RWPE1 (cell line): ENCODE data around the gene HNRNPK.

ENCODE experiments used
- CTCF ChIA-PET: fragments of 350-600 bp; sonication (Branson Sonifier 250); formaldehyde crosslinking; extraction: SDS; loops from one replicate; lab custom pipeline; 2021; lab: Yijun Ruan, JAX
- POLR2A ChIA-PET: fragments of 400-600 bp; formaldehyde crosslinking; extraction: SDS; loops from one replicate; lab custom pipeline; 2020; ENCODE audit warnings: antibody characterized with exemption; ENCODE audit not compliant: low non-redundant PET; lab: Yijun Ruan, JAX
- DNase-seq: peaks from one replicate; pipeline ENCODE4 v3.0.0; 2012; ENCODE audit warnings: low spot score
- H3K27ac ChIP-seq: fragments of 450-650 bp; 2 replicates; pipeline ENCODE4 v1.5.1; 2017
- TF ChIP-seq, protein P1 (sequence below): fragments of 450-650 bp; conservative IDR thresholded peaks from 2 replicates; pipeline ENCODE4 v1.5.1; 2017; ENCODE audit warnings: low read depth, mild to moderate bottlenecking

HNRNPK gene

DNA sequence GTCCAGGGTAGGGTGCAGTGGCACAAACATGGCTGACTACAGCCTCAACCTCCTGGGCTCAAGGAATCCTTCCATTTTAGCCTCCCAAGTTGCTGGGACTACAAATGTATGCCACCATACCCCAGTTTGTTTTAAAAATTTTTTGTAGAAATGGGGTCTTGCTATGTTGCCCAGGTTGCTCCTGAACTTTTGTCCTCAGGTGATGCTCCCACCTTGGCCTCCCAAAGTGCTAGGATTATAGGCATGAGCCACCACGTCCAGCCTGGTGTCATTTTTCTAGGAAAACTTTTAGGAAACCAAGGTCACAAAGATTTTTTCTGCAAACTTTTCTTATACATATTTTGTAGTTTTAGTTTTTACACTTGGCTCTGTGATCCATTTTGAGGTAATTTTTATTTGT, 11.3 kb upstream of the HNRNPK start:
- DNase-seq: no peak
- no peak overlapping the region for H3K27ac ChIP-seq
- ChIA-PET CTCF (no interaction called here), POLR2A (no interaction called here)
- TF ChIP-seq, protein P1, sequence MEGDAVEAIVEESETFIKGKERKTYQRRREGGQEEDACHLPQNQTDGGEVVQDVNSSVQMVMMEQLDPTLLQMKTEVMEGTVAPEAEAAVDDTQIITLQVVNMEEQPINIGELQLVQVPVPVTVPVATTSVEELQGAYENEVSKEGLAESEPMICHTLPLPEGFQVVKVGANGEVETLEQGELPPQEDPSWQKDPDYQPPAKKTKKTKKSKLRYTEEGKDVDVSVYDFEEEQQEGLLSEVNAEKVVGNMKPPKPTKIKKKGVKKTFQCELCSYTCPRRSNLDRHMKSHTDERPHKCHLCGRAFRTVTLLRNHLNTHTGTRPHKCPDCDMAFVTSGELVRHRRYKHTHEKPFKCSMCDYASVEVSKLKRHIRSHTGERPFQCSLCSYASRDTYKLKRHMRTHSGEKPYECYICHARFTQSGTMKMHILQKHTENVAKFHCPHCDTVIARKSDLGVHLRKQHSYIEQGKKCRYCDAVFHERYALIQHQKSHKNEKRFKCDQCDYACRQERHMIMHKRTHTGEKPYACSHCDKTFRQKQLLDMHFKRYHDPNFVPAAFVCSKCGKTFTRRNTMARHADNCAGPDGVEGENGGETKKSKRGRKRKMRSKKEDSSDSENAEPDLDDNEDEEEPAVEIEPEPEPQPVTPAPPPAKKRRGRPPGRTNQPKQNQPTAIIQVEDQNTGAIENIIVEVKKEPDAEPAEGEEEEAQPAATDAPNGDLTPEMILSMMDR: no peak

DNA sequence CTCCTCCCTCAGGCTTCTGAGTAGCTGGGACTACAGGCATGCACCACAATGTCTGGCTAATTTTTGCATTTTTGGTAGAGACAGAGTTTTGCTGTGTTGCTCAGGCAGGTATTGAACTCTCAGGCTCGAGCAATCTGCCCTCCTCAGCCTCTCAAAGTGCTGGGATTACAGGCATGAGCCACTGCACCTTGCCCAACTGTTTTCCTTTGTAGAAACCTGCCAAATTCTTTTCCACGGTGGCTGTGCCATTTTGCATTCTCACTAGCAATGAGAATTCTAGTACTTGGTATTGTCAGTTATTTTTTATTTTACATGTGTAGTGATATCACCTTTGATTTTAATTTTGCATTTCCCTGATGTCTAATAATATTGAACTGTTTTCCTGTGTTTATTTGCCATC, 8.4 kb upstream of the HNRNPK start:
- TF ChIP-seq, protein P1: no peak
- no peak for DNase-seq
- ChIA-PET CTCF (no interaction called here), POLR2A (interaction anchor here (0.7 kb wide), 1 partner anchor 32 kb away, joined by 3 read pairs; no protein-coding TSS in a partner anchor)
- H3K27ac ChIP-seq: 0 out of 2 replicates have a peak overlapping the region, but pooled peaks have one; percentile 30

DNA sequence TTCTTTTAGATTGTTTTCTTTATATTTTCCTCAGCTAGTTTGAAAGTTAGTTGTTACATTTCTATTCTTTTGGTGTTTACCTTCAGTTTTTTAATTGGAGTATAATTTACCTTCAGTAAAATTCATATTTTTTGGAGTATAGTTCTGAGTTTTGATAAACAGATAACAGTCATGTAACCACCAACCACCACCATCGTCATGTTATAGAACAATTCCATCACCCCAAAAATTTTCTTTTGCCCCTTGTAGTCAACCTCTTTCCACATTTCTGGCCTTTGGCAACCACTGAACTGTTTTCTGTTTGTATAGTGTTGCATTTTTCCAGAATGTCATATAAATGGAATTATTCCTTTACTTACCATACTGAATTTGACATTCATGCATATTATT, 7.4 kb upstream of the HNRNPK start:
- DNase-seq: no peak
- ChIA-PET CTCF (no interaction called here), POLR2A (interaction anchor here (0.5 to 0.6 kb wide), 2 partner anchors 44 to 192 kb away, joined by 3 to 4 read pairs; no protein-coding TSS in a partner anchor)
- TF ChIP-seq, protein P1: no peak
- peak overlapping the region; percentile 82 for H3K27ac ChIP-seq

DNA sequence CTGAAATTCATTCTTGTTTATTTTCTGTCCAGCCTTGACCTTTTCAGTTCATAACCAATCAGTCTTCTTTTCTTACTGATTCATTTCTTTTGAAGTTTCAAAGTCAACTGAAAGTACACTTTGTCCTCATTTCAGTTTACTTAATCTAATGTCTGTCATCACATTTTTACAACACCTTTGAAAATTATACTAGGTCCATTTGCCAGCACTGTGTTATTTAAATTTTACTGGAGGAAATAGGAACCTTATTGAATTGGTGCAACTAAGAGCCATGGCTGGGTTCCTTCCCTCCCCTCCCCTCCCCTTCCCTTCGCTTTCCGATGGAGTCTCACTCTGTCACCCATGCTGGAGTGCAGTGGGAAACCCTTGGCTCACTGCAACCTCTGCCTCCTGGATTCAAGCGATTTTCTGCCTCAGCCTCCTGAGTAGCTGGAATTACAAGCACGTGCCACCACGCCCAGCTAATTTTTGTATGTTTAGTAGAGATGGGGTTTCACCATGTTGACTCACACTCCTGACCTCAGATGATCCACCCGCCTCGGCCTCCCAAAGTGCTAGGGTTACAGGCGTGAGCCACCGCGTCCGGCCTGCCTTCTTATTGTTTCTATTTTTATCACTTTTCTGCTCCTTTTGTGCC, 6.9 kb upstream of the HNRNPK start:
- TF ChIP-seq, protein P1: no peak
- CTCF ChIA-PET: no interaction called here
- no peak for DNase-seq
- peak overlapping the region; percentile 82 for H3K27ac ChIP-seq
- POLR2A ChIA-PET: interaction anchor here (0.5 to 0.6 kb wide), 2 partner anchors 43 to 192 kb away, joined by 3 to 4 read pairs; no protein-coding TSS in a partner anchor

DNA sequence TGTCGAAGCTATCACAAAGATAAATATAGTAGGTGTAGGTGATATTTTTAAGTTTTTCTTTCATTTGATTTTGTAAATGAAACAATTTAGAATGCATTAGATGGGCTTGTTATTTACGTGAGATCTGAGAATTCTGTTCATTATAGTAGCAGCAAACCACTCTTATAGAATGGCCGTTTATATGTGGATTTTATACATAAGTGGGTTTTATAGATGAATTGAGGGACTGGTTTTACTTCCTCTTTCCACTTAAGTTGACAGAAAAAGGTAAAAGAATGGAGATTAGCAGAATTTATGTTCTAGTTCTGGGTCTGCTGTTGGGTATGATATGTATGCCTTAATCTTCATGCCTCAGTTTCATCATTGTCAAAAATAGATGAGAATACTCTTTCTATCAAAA, 6.2 kb upstream of the HNRNPK start:
- CTCF ChIA-PET: interaction anchor here (0.6 kb wide), 1 partner anchor 13 kb away, joined by 4 read pairs; no protein-coding TSS in a partner anchor
- H3K27ac ChIP-seq: no peak overlapping the region

DNA sequence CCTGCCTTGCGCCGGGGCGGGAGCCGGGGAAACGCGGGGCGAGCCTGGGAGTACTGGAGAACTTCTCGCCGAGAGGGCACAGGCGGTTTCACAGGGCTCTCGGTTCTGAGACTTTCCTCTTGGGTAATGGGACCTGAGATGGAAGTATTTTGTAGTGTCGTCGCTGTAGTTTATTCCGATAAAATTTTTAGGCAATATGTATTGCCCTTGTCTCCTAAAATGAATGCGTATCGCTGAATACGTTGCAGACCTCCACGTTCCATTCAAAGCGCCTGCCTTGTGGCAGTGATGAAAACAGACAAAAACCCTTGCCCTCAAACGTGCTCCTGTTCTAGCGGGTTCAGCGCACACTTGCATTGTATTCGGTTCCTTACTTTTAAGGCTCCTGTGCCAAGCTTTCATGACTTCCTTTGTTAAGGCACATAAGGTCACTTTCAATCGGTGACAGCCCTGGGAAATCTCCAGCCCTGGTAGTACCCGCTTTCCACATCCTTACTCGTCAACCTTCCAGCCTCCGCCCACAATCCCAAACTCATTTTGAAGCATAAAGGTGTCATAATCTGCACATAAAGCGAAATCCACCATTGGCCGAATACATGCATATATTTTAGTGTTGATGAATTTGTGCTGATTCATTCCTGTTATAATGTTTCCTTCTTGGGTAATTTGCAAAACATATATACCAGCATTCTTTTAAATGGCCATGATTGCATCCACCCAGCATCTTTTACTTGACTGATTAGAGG, 1.3 kb upstream of the HNRNPK start:
- POLR2A ChIA-PET: no interaction called here
- peak overlapping the region; percentile 95 for H3K27ac ChIP-seq

More for the DNA sequence above, 6.2 kb upstream of the HNRNPK start:
- POLR2A ChIA-PET: no interaction called here
- DNase-seq: no peak
- TF ChIP-seq, protein P1: no peak

More for the DNA sequence above, 1.3 kb upstream of the HNRNPK start:
- CTCF ChIA-PET: interaction anchor here (1.2 to 1.4 kb wide), 3 partner anchors 156 to 280 kb away, joined by 3 to 7 read pairs (median 6); no protein-coding TSS in a partner anchor
- TF ChIP-seq, protein P1: no peak
- DNase-seq: peak; percentile 58
